PC-9 (cell line): ENCODE measurements around the gene ZFAND4. TPM values are rescaled to one million over a fixed set of nuclear protein-coding genes. Genes with fewer than 3 reads are reported as not detected.
"Not testable (repeated sequence)": the region's sequence is repeated elsewhere in the genome, so short reads cannot be mapped to it uniquely, and the experiment has no call there.

Source experiments
- BruUV-seq: library from RNA; stranded (reverse); fragments of 400-500 nt; replicated peaks from 2 replicates; lab custom pipeline; 2021; lab: Mats Ljungman, UMichigan
- CTCF ChIA-PET: fragments of 300-600 bp; sonication (Branson Sonifier 250); formaldehyde crosslinking; loops from one replicate; lab custom pipeline; 2022; ENCODE audit warnings: antibody characterized with exemption; lab: Charles Lee
- POLR2A ChIA-PET: fragments of 300-600 bp; sonication (Branson Sonifier 250); formaldehyde crosslinking; loops from one replicate; lab custom pipeline; 2022; ENCODE audit warnings: antibody characterized with exemption; ENCODE audit not compliant: unreplicated experiment; lab: Charles Lee
- DNase-seq, 2 experiments: peaks; one replicate each; pipeline versions ENCODE4 v3.0.0 to v3.0.0-alpha.2; 2015 to 2022; ENCODE audit warnings: mixed read lengths in 1 of 2
- H2AFZ ChIP-seq: fragments of 200-600 bp; sonication (generic); 2 replicates; pipeline ENCODE4 v1.8.1; 2017; ENCODE audit warnings: antibody characterized with exemption
- H3F3A ChIP-seq: fragments of 200-600 bp; sonication (generic); 2 replicates; pipeline ENCODE4 v1.8.1; 2017; ENCODE audit warnings: antibody characterized with exemption, mild to moderate bottlenecking, low read depth; ENCODE audit not compliant: insufficient read depth
- H3K27ac ChIP-seq: fragments of 200-600 bp; sonication (generic); 2 replicates; pipeline ENCODE4 v1.6.1; 2016; ENCODE audit warnings: mixed run types
- H3K27me3 ChIP-seq: fragments of 200-600 bp; sonication (generic); 2 replicates; pipeline ENCODE4 v1.6.1; 2016; ENCODE audit warnings: low read depth, mixed run types; ENCODE audit not compliant: insufficient read depth
- H3K36me3 ChIP-seq: fragments of 200-600 bp; sonication (generic); 2 replicates; pipeline ENCODE4 v1.6.1; 2016; ENCODE audit warnings: low read depth, mixed run types
- H3K4me1 ChIP-seq: fragments of 200-600 bp; sonication (generic); replicated peaks from 2 replicates; pipeline ENCODE4 v1.6.1; 2016; ENCODE audit warnings: mixed run types; ENCODE audit not compliant: insufficient read depth
- H3K4me2 ChIP-seq: fragments of 200-600 bp; sonication (generic); 2 replicates; pipeline ENCODE4 v1.6.1; 2017; ENCODE audit warnings: mixed run types
- H3K4me3 ChIP-seq: fragments of 200-600 bp; sonication (generic); 2 replicates; pipeline ENCODE4 v1.6.1; 2016; ENCODE audit warnings: mixed run types
- H3K79me2 ChIP-seq: fragments of 200-600 bp; sonication (generic); 2 replicates; pipeline ENCODE4 v1.6.1; 2017; ENCODE audit warnings: low read depth, mixed run types
- H3K9me2 ChIP-seq: fragments of 200-600 bp; sonication (generic); 2 replicates; pipeline ENCODE4 v1.8.1; 2017; ENCODE audit warnings: mild to moderate bottlenecking; ENCODE audit not compliant: insufficient read depth
- H3K9me3 ChIP-seq: fragments of 200-600 bp; sonication (generic); 2 replicates; pipeline ENCODE4 v1.8.1; 2016; ENCODE audit warnings: low read depth; ENCODE audit not compliant: insufficient read depth
- H4K20me1 ChIP-seq: fragments of 200-600 bp; sonication (generic); 2 replicates; pipeline ENCODE4 v1.8.1; 2017; ENCODE audit not compliant: insufficient read depth
- CTCF ChIP-seq: fragments of 200-600 bp; sonication (generic); conservative IDR thresholded peaks from 2 replicates; pipeline ENCODE4 v1.6.1; 2017; ENCODE audit warnings: mixed run types, antibody characterized with exemption, mild to moderate bottlenecking, moderate library complexity
- EZH2 ChIP-seq: fragments of 200-600 bp; sonication (generic); IDR thresholded peaks from 2 replicates; pipeline ENCODE4 v1.8.0; 2017; ENCODE audit warnings: antibody characterized with exemption, low read depth
- intact Hi-C: fragments of 100-400 bp; cut with micrococcal nuclease; formaldehyde crosslinking; loops from one replicate; pipeline ENCODE4 v1.10.0; 2022; ENCODE audit not compliant: unreplicated experiment
- total RNA-seq: library from RNA; stranded (reverse); gene quantifications from 2 replicates; pipeline ENCODE4 v1.2.3, GENCODE V29; 2021

Gene ZFAND4
- total RNA-seq, 1 experiment from 2014 or later = 4.4 TPM

- Histone ChIP-seq H3K9me2 (no peaks in the 10 kb centered on the region), H3K36me3 (no peaks in the 10 kb centered on the region), H3K27me3 (no peaks in the 10 kb centered on the region), H3K4me3 (no peak overlapping the region), H4K20me1 (no peaks in the 10 kb centered on the region), H2AFZ (no peak overlapping the region), H3F3A (no peaks in the 10 kb centered on the region), H3K79me2 (no peaks in the 10 kb centered on the region), H3K9me3 (no peaks in the 10 kb centered on the region), H3K4me1 (no peaks in the 10 kb centered on the region), H3K27ac (no peak overlapping the region), H3K4me2 (no peak overlapping the region)
- TF ChIP-seq EZH2 (no peak), CTCF (no peak)
- CTCF ChIA-PET = no interaction called here
- POLR2A ChIA-PET = no interaction called here
- no peak for DNase-seq
- intact Hi-C loops = no loop called here
- no TSS peak for BruUV-seq
Observed at GRCh38 chr10:45580371-45581215, 92.0 kb downstream of the ZFAND4 start.

DNA sequence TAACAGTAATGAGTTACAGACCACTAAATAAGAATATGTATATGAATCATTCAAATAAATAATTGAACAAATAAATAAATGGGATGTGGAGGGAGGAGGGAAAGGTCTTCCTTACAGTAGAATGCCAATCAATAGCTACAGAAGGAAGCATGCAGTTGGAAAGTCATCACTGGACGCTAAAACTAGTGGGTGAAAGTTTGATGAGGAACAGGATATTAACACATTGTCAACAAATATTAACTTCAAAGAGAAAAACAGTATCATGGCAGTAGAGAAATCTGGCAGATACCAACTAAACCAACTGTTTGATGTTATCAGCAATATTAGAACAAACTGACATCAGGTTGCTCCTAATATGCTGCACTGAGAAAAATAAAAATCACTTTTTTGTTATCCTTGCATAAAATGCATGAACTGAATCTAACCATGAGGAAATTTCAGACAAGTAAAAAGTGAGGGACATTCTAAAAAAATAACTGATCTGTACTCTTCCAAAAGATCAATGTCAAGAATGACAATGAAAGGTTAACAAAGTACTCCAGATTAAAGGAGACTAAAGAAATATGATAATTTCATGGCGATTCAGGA lies 94.1 kb downstream of the ZFAND4 start:
- BruUV-seq = no TSS peak
- no peaks in the 10 kb centered on the region for H3K4me1 ChIP-seq
- TF ChIP-seq CTCF = no peak
- TF ChIP-seq EZH2 = no peak
- no peak overlapping the region for H2AFZ ChIP-seq
- no peaks in the 10 kb centered on the region for H3K79me2 ChIP-seq
- intact Hi-C loops = no loop called here
- H3K4me2 ChIP-seq = no peak overlapping the region
- no peak overlapping the region for H3K27ac ChIP-seq
- no peak for DNase-seq
- H4K20me1 ChIP-seq = no peaks in the 10 kb centered on the region
- ChIA-PET POLR2A (no interaction called here), CTCF (no interaction called here)
- no peaks in the 10 kb centered on the region for H3K36me3 ChIP-seq
- H3K9me3 ChIP-seq = no peaks in the 10 kb centered on the region
- no peaks in the 10 kb centered on the region for H3K9me2 ChIP-seq
- H3K27me3 ChIP-seq = no peaks in the 10 kb centered on the region
- no peak overlapping the region for H3K4me3 ChIP-seq
- H3F3A ChIP-seq = no peaks in the 10 kb centered on the region

DNA sequence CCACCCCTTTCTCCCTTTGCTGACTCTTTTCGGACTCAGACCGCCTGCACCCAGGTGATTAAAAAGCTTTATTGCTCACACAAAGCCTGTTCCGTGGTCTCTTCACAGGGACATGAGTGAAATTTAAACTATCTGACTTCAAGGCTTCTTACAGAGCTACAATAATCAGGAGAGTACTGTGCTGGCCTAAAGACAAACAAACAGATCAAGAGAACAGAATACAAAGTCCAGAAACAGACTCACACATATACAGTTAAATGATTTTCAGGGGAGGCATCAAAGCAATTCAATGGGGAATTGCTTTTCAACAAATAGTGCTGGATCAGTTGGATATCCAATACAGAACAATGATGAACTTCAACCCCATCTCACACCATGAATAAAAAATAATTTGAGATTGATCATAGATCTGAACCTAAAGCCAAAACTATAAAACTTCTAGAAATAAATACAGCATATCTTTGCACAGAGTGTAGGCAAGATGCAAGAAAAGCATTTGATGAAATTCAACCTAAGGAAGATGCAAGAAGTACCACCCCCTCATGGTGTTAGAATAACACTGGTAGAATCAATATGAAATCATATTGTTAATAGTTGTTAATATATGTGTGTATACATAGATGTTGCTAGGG lies 96.5 kb downstream of the ZFAND4 start:
- no peaks in the 10 kb centered on the region for H3F3A ChIP-seq

GRCh38 chr10:45575032-45575761 lies 97.4 kb downstream of the ZFAND4 start:
- POLR2A ChIA-PET, H2AFZ ChIP-seq, intact Hi-C loops, H3K27ac ChIP-seq, H4K20me1 ChIP-seq, BruUV-seq, CTCF ChIA-PET, H3K9me2 ChIP-seq, H3K4me3 ChIP-seq, H3K9me3 ChIP-seq, H3K4me2 ChIP-seq, H3F3A ChIP-seq, H3K79me2 ChIP-seq, H3K4me1 ChIP-seq, DNase-seq, H3K27me3 ChIP-seq, H3K36me3 ChIP-seq: not testable (repeated sequence)

More for the DNA sequence above, 96.5 kb downstream of the ZFAND4 start:
- H3K4me1 ChIP-seq = no peaks in the 10 kb centered on the region
- intact Hi-C loops = no loop called here
- no peak overlapping the region for H3K27ac ChIP-seq
- BruUV-seq = no TSS peak
- no peaks in the 10 kb centered on the region for H3K79me2 ChIP-seq
- H3K4me2 ChIP-seq = no peak overlapping the region
- H3K4me3 ChIP-seq = no peak overlapping the region
- no peaks in the 10 kb centered on the region for H3K9me2 ChIP-seq
- CTCF ChIA-PET = no interaction called here
- H2AFZ ChIP-seq = no peak overlapping the region
- POLR2A ChIA-PET = no interaction called here
- H3K27me3 ChIP-seq = no peaks in the 10 kb centered on the region
- no peaks in the 10 kb centered on the region for H4K20me1 ChIP-seq
- no peak for DNase-seq
- H3K9me3 ChIP-seq = no peaks in the 10 kb centered on the region
- H3K36me3 ChIP-seq = no peaks in the 10 kb centered on the region
- no peak for TF ChIP-seq EZH2
- no peak for TF ChIP-seq CTCF
